ENCODE results near the gene ERBB4.

Gene ERBB4

GRCh38 chr2:212141499-212141898, 397.1 kb downstream of the ERBB4 start:
- Histone ChIP-seq H3K4me3 (ENCODE audit: low read length) (no peak overlapping the region), H3K4me1 (ENCODE audit: control insufficient read depth, insufficient read depth, low read length) (no peaks in the 10 kb centered on the region), H3K9ac (ENCODE audit: low read length) (no peak overlapping the region), H3K27me3 (ENCODE audit: control insufficient read depth, insufficient read depth, low read length) (no peaks in the 10 kb centered on the region), H3K36me3 (ENCODE audit: control insufficient read depth, insufficient read depth, low read length) (no peaks in the 10 kb centered on the region), H3K9me3 (ENCODE audit: control insufficient read depth, low read length) (no peaks in the 10 kb centered on the region)

GRCh38 chr2:212136216-212136795, 402.3 kb downstream of the ERBB4 start:
- Histone ChIP-seq H3K27me3 (ENCODE audit: control insufficient read depth, insufficient read depth, low read length) (no peaks in the 10 kb centered on the region), H3K9me3 (ENCODE audit: control insufficient read depth, low read length) (no peaks in the 10 kb centered on the region), H3K36me3 (ENCODE audit: control insufficient read depth, insufficient read depth, low read length) (no peaks in the 10 kb centered on the region), H3K4me3 (ENCODE audit: low read length) (no peak overlapping the region), H3K9ac (ENCODE audit: low read length) (no peak overlapping the region), H3K4me1 (ENCODE audit: control insufficient read depth, insufficient read depth, low read length) (no peaks in the 10 kb centered on the region)

GRCh38 chr2:212135739-212136138, 402.9 kb downstream of the ERBB4 start:
- no peaks in the 10 kb centered on the region for H3K36me3 ChIP-seq (ENCODE audit: control insufficient read depth, insufficient read depth, low read length)
- H3K9me3 ChIP-seq (ENCODE audit: control insufficient read depth, low read length), result no peaks in the 10 kb centered on the region
- no peak overlapping the region for H3K9ac ChIP-seq (ENCODE audit: low read length)
- H3K4me3 ChIP-seq (ENCODE audit: low read length), result no peak overlapping the region
- H3K4me1 ChIP-seq (ENCODE audit: control insufficient read depth, insufficient read depth, low read length), result no peaks in the 10 kb centered on the region
- H3K27me3 ChIP-seq (ENCODE audit: control insufficient read depth, insufficient read depth, low read length), result no peaks in the 10 kb centered on the region

GRCh38 chr2:212133337-212133736, 405.3 kb downstream of the ERBB4 start:
- Histone ChIP-seq H3K4me3 (ENCODE audit: low read length) (no peak overlapping the region), H3K9me3 (ENCODE audit: control insufficient read depth, low read length) (no peaks in the 10 kb centered on the region), H3K36me3 (ENCODE audit: control insufficient read depth, insufficient read depth, low read length) (no peaks in the 10 kb centered on the region), H3K4me1 (ENCODE audit: control insufficient read depth, insufficient read depth, low read length) (no peaks in the 10 kb centered on the region), H3K9ac (ENCODE audit: low read length) (no peak overlapping the region), H3K27me3 (ENCODE audit: control insufficient read depth, insufficient read depth, low read length) (no peaks in the 10 kb centered on the region)

- Histone ChIP-seq H3K36me3 (ENCODE audit: control insufficient read depth, insufficient read depth, low read length) (no peaks in the 10 kb centered on the region), H3K4me1 (ENCODE audit: control insufficient read depth, insufficient read depth, low read length) (no peaks in the 10 kb centered on the region), H3K4me3 (ENCODE audit: low read length) (no peak overlapping the region), H3K9me3 (ENCODE audit: control insufficient read depth, low read length) (no peaks in the 10 kb centered on the region), H3K27me3 (ENCODE audit: control insufficient read depth, insufficient read depth, low read length) (no peaks in the 10 kb centered on the region), H3K9ac (ENCODE audit: low read length) (no peak overlapping the region)
Observed at GRCh38 chr2:212124598-212124997, 414.0 kb downstream of the ERBB4 start.

GRCh38 chr2:212119591-212119990, 419.0 kb downstream of the ERBB4 start:
- no peak overlapping the region for H3K4me3 ChIP-seq (ENCODE audit: low read length)
- no peaks in the 10 kb centered on the region for H3K36me3 ChIP-seq (ENCODE audit: control insufficient read depth, insufficient read depth, low read length)
- H3K27me3 ChIP-seq (ENCODE audit: control insufficient read depth, insufficient read depth, low read length), result no peaks in the 10 kb centered on the region
- no peaks in the 10 kb centered on the region for H3K9me3 ChIP-seq (ENCODE audit: control insufficient read depth, low read length)
- H3K4me1 ChIP-seq (ENCODE audit: control insufficient read depth, insufficient read depth, low read length), result no peaks in the 10 kb centered on the region
- H3K9ac ChIP-seq (ENCODE audit: low read length), result no peak overlapping the region

- H3K9me3 ChIP-seq (ENCODE audit: control insufficient read depth, low read length), result no peaks in the 10 kb centered on the region
- H3K4me1 ChIP-seq (ENCODE audit: control insufficient read depth, insufficient read depth, low read length), result no peaks in the 10 kb centered on the region
Observed at GRCh38 chr2:212117926-212118325, 420.7 kb downstream of the ERBB4 start.

GRCh38 chr2:212114489-212114888, 424.1 kb downstream of the ERBB4 start:
- Histone ChIP-seq H3K4me3 (ENCODE audit: low read length) (no peak overlapping the region), H3K27me3 (ENCODE audit: control insufficient read depth, insufficient read depth, low read length) (no peaks in the 10 kb centered on the region), H3K9me3 (ENCODE audit: control insufficient read depth, low read length) (no peaks in the 10 kb centered on the region), H3K4me1 (ENCODE audit: control insufficient read depth, insufficient read depth, low read length) (no peaks in the 10 kb centered on the region), H3K36me3 (ENCODE audit: control insufficient read depth, insufficient read depth, low read length) (no peaks in the 10 kb centered on the region), H3K9ac (ENCODE audit: low read length) (no peak overlapping the region)

More at GRCh38 chr2:212117926-212118325, 420.7 kb downstream of the ERBB4 start:
- Histone ChIP-seq H3K36me3 (ENCODE audit: control insufficient read depth, insufficient read depth, low read length) (no peaks in the 10 kb centered on the region), H3K4me3 (ENCODE audit: low read length) (no peak overlapping the region), H3K9ac (ENCODE audit: low read length) (no peak overlapping the region), H3K27me3 (ENCODE audit: control insufficient read depth, insufficient read depth, low read length) (no peaks in the 10 kb centered on the region)

- Histone ChIP-seq H3K36me3 (ENCODE audit: control insufficient read depth, insufficient read depth, low read length) (no peaks in the 10 kb centered on the region), H3K4me3 (ENCODE audit: low read length) (no peak overlapping the region), H3K9ac (ENCODE audit: low read length) (no peak overlapping the region), H3K27me3 (ENCODE audit: control insufficient read depth, insufficient read depth, low read length) (no peaks in the 10 kb centered on the region), H3K4me1 (ENCODE audit: control insufficient read depth, insufficient read depth, low read length) (no peaks in the 10 kb centered on the region), H3K9me3 (ENCODE audit: control insufficient read depth, low read length) (no peaks in the 10 kb centered on the region)
Observed at GRCh38 chr2:212112401-212112800, 426.2 kb downstream of the ERBB4 start.

GRCh38 chr2:212109792-212110680, 428.6 kb downstream of the ERBB4 start:
- Histone ChIP-seq H3K9me3 (ENCODE audit: control insufficient read depth, low read length) (no peaks in the 10 kb centered on the region), H3K4me1 (ENCODE audit: control insufficient read depth, insufficient read depth, low read length) (no peaks in the 10 kb centered on the region), H3K4me3 (ENCODE audit: low read length) (no peak overlapping the region), H3K27me3 (ENCODE audit: control insufficient read depth, insufficient read depth, low read length) (no peaks in the 10 kb centered on the region), H3K9ac (ENCODE audit: low read length) (no peak overlapping the region), H3K36me3 (ENCODE audit: control insufficient read depth, insufficient read depth, low read length) (no peaks in the 10 kb centered on the region)

- Histone ChIP-seq H3K36me3 (ENCODE audit: control insufficient read depth, insufficient read depth, low read length) (no peaks in the 10 kb centered on the region), H3K4me3 (ENCODE audit: low read length) (no peak overlapping the region), H3K9ac (ENCODE audit: low read length) (no peak overlapping the region), H3K4me1 (ENCODE audit: control insufficient read depth, insufficient read depth, low read length) (no peaks in the 10 kb centered on the region), H3K27me3 (ENCODE audit: control insufficient read depth, insufficient read depth, low read length) (no peaks in the 10 kb centered on the region), H3K9me3 (ENCODE audit: control insufficient read depth, low read length) (no peaks in the 10 kb centered on the region)
Observed at GRCh38 chr2:212109217-212109616, 429.4 kb downstream of the ERBB4 start.

- H3K4me1 ChIP-seq (ENCODE audit: control insufficient read depth, insufficient read depth, low read length), result no peaks in the 10 kb centered on the region
- no peaks in the 10 kb centered on the region for H3K9me3 ChIP-seq (ENCODE audit: control insufficient read depth, low read length)
- H3K4me3 ChIP-seq (ENCODE audit: low read length), result no peak overlapping the region
- H3K36me3 ChIP-seq (ENCODE audit: control insufficient read depth, insufficient read depth, low read length), result no peaks in the 10 kb centered on the region
- H3K9ac ChIP-seq (ENCODE audit: low read length), result no peak overlapping the region
- no peaks in the 10 kb centered on the region for H3K27me3 ChIP-seq (ENCODE audit: control insufficient read depth, insufficient read depth, low read length)
Observed at GRCh38 chr2:212107989-212108388, 430.6 kb downstream of the ERBB4 start.
